CD4-positive, CD25-positive, alpha-beta regulatory T cell (primary cell): ENCODE data around the gene ASB9. TPM values are rescaled to one million over a fixed set of nuclear protein-coding genes. Genes with fewer than 3 reads are reported as not detected.
"Not testable (repeated sequence)": the region's sequence is repeated elsewhere in the genome, so short reads cannot be mapped to it uniquely, and the experiment has no call there.

Source experiments
- ATAC-seq, 2 donors: fragments of 150-1000 bp; cut with Tn5 transposase; one replicate each; pipeline ENCODE4 v1.10.0; 2021; ENCODE audit warnings: low read depth in 2 of 2, moderate number of reproducible peaks in 2 of 2, moderate library complexity in 1 of 2
- DNase-seq, 3 donors: peaks; one replicate each; pipeline versions ENCODE4 v3.0.0 to v3.0.0-alpha.2; 2012 to 2022; ENCODE audit warnings: mixed read lengths in 1 of 3
- H3K27ac ChIP-seq: one replicate; pipeline ENCODE4 v1.7.0; 2013; ENCODE audit warnings: mild to moderate bottlenecking, low read length; ENCODE audit not compliant: insufficient read depth, poor library complexity, severe bottlenecking
- H3K27me3 ChIP-seq: one replicate; pipeline ENCODE4 v1.7.0; 2013; ENCODE audit warnings: low read length; ENCODE audit not compliant: control insufficient read depth, insufficient read depth
- H3K36me3 ChIP-seq: one replicate; pipeline ENCODE4 v1.7.0; 2013; ENCODE audit warnings: mild to moderate bottlenecking, low read length, moderate library complexity; ENCODE audit not compliant: control insufficient read depth, insufficient read depth
- H3K4me1 ChIP-seq: 2 replicates; pipeline ENCODE4 v1.7.0; 2013; ENCODE audit warnings: mild to moderate bottlenecking, low read length; ENCODE audit not compliant: insufficient read depth, control insufficient read depth, poor library complexity, severe bottlenecking
- H3K4me3 ChIP-seq: one replicate; pipeline ENCODE4 v1.7.0; 2013; ENCODE audit warnings: low read depth, mild to moderate bottlenecking, low read length, moderate library complexity
- H3K9me3 ChIP-seq, 2 experiments: 1 replicate in 1 of 2; 2 replicates in 1 of 2; pipeline ENCODE4 v1.7.0; 2013; ENCODE audit warnings: low read length in 2 of 2, mild to moderate bottlenecking in 1 of 2, moderate library complexity in 1 of 2; ENCODE audit not compliant: control insufficient read depth in 2 of 2
- H3K27ac Mint-ChIP-seq, 3 donors: one replicate each; pipeline ENCODE4 v1.8.0; 2020 to 2022; ENCODE audit warnings: mild to moderate bottlenecking in 3 of 3, mixed read lengths in 3 of 3, moderate library complexity in 2 of 3
- H3K27me3 Mint-ChIP-seq: one replicate; pipeline ENCODE4 v1.8.0; 2022; ENCODE audit warnings: mild to moderate bottlenecking, mixed read lengths
- H3K36me3 Mint-ChIP-seq: one replicate; pipeline ENCODE4 v1.8.0; 2020; ENCODE audit warnings: mixed read lengths
- H3K4me1 Mint-ChIP-seq, 4 donors: one replicate each; pipeline ENCODE4 v1.8.0; 2020 to 2022; ENCODE audit warnings: mixed read lengths in 4 of 4, mild to moderate bottlenecking in 1 of 4
- H3K4me3 Mint-ChIP-seq, 4 donors: one replicate each; pipeline ENCODE4 v1.8.0; 2020 to 2022; ENCODE audit warnings: mild to moderate bottlenecking in 4 of 4, mixed read lengths in 4 of 4, moderate library complexity in 3 of 4
- H3K9me3 Mint-ChIP-seq, 7 donors: one replicate each; pipeline ENCODE4 v1.8.0; 2020 to 2022; ENCODE audit warnings: mixed read lengths in 7 of 7, mild to moderate bottlenecking in 3 of 7, moderate library complexity in 2 of 7
- polyA plus RNA-seq, 4 donors: library from polyadenylated mRNA; unstranded; fragments of 300-500 nt; fragmentation: Illumina TruSeq; gene quantifications; one replicate each; pipeline ENCODE4 v1.2.3, GENCODE V29; 2021
- total RNA-seq: library from RNA; stranded (reverse); gene quantifications from one replicate; pipeline ENCODE4 v1.2.3, GENCODE V29; 2022

The ASB9 gene
- total and polyA plus RNA-seq, 5 donors from 2014 or later, result 0.29 to 0.32 TPM; not detected in 3

DNA sequence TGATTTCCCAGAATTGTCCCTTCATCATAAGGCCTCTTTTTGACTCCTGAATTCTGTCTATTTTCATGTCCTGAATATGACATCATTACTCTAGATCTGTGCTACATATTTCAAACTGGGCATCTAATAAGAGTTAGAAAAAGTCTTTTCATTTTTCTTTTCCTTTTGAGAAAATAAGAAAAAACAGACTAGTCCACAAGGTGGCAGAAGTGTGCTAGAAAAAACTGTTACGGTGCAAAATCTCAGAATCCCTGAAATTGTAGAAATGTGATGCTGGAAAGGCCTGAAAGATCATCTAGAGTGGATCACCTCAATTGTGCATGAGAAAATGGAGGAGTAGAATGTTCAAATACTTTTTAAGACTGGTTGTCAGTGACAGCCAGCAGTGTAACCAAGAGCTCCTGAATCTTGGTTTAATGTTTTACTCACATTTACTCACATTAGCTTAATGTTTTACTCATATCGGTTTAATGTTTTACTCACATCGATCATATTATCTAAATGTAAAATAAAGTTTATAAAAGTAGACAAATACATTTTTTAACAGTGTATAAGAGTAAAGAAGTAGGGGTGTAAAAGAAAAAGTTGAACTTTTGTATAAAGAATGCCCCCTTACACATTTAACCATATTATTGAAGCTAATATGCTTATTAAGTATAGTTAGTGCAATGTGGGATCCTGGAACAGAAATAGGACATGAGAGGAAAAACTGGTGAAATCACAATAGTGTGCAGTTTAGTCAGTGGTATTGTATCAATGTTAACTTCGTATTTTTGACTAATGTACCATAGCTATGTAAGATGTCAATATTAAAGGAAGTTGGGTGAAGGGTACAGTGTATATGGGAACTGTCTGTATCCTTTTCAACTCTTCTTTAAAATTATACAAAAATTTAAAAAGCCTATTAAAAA lies 30.3 kb upstream of the ASB9 start:
- H3K36me3 Mint-ChIP-seq, result no peaks in the 10 kb centered on the region
- H3K4me3 ChIP-seq, result no peak overlapping the region
- no peaks in the 10 kb centered on the region for H3K4me1 ChIP-seq
- H3K27ac Mint-ChIP-seq, result no peak overlapping the region
- H3K27me3 Mint-ChIP-seq, result no peaks in the 10 kb centered on the region
- no peaks in the 10 kb centered on the region for H3K4me1 Mint-ChIP-seq
- no peaks in the 10 kb centered on the region for H3K36me3 ChIP-seq
- no peak overlapping the region for H3K27ac ChIP-seq
- no peak for ATAC-seq
- H3K9me3 Mint-ChIP-seq, result no peaks in the 10 kb centered on the region
- peak in 2 of 3 donors; percentile 5 to 18 for DNase-seq
- H3K9me3 ChIP-seq, result no peaks in the 10 kb centered on the region
- no peaks in the 10 kb centered on the region for H3K27me3 ChIP-seq
- no peak overlapping the region for H3K4me3 Mint-ChIP-seq

DNA sequence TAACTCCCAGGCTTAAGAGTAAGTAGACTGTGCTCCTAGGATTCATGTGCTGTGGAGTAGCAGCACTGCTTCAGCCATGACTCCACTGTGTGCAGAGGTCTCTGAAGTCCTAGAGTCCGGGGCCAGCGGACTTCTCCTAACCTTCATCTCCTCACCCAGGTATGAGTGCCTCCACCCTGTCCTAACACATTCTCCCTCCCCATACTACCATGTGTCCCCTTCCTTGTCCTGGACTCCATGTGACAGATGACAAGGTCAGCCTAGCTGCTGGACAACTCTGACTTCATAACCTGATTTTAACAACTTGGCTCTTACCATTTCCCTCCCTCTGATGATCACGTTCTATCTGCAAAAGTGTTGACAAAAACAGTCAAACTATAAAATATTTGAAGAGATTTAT lies 28.9 kb upstream of the ASB9 start:
- DNase-seq, result no peak
- Mint-ChIP-seq H3K9me3 (no peaks in the 10 kb centered on the region), H3K4me1 (no peaks in the 10 kb centered on the region), H3K27ac (no peak overlapping the region), H3K36me3 (no peaks in the 10 kb centered on the region), H3K27me3 (no peaks in the 10 kb centered on the region), H3K4me3 (no peak overlapping the region)
- Histone ChIP-seq H3K4me1 (no peaks in the 10 kb centered on the region), H3K36me3 (no peaks in the 10 kb centered on the region), H3K4me3 (no peak overlapping the region), H3K27me3 (no peaks in the 10 kb centered on the region), H3K27ac (no peak overlapping the region), H3K9me3 (no peaks in the 10 kb centered on the region)
- ATAC-seq, result no peak

DNA sequence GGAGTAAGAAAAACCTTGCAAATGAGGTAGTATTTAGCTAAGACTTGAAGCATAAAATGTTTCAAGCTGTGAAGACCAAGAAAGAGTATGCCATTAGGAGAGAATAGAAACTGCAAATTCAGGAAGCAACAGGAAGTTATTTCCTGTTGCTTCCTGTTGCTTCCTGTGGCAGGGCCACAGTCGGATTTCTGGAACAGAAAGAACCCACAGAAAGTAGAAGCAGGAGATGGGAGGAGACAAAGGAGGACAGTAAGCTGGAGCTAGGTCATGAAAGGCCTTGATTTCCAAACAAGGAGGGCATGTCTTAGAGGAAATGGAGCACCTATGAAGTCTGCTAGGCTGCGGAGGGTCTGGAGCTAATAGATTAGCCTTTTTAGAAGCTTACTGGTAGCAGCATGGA lies 28.3 kb upstream of the ASB9 start:
- H3K36me3 Mint-ChIP-seq, result no peaks in the 10 kb centered on the region
- no peaks in the 10 kb centered on the region for H3K36me3 ChIP-seq
- no peak overlapping the region for H3K4me3 Mint-ChIP-seq

DNA sequence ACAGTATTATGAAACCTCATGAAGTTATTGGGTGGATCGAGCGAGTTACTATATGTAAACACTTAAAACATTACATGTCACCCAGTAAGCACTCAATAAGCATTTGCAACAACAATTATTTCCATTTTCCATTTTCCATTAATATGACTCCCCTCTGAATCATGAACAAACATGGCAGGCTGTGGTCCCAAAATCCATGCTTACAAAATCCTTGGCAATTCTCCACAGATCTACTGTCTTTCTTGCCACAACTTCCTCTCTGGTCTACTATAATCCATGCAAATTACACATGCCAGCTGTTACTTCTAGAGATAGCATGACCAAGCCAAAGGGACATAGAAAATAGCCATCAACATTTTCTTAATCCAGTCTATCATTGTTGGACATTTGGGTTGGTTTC lies 23.6 kb upstream of the ASB9 start:
- Mint-ChIP-seq H3K4me1 (no peaks in the 10 kb centered on the region), H3K9me3 (peaks cover 0 to 2% (median 0%) of the 10 kb centered on the region in 7 donors), H3K27ac (no peak overlapping the region), H3K27me3 (no peaks in the 10 kb centered on the region), H3K4me3 (no peak overlapping the region), H3K36me3 (no peaks in the 10 kb centered on the region)
- Histone ChIP-seq H3K36me3 (no peaks in the 10 kb centered on the region), H3K9me3 (no peaks in the 10 kb centered on the region), H3K4me1 (no peaks in the 10 kb centered on the region), H3K27me3 (no peaks in the 10 kb centered on the region), H3K27ac (no peak overlapping the region), H3K4me3 (no peak overlapping the region)
- no peak for DNase-seq
- ATAC-seq, result no peak

More for the DNA sequence above, 28.3 kb upstream of the ASB9 start:
- H3K4me1 ChIP-seq, result no peaks in the 10 kb centered on the region
- H3K27me3 Mint-ChIP-seq, result no peaks in the 10 kb centered on the region
- H3K9me3 ChIP-seq, result no peaks in the 10 kb centered on the region
- no peaks in the 10 kb centered on the region for H3K4me1 Mint-ChIP-seq
- H3K27ac Mint-ChIP-seq, result no peak overlapping the region
- no peak overlapping the region for H3K27ac ChIP-seq
- peaks cover 0 to 2% (median 0%) of the 10 kb centered on the region in 7 donors for H3K9me3 Mint-ChIP-seq
- DNase-seq (no peak), ATAC-seq (no peak)
- H3K4me3 ChIP-seq, result no peak overlapping the region
- no peaks in the 10 kb centered on the region for H3K27me3 ChIP-seq

DNA sequence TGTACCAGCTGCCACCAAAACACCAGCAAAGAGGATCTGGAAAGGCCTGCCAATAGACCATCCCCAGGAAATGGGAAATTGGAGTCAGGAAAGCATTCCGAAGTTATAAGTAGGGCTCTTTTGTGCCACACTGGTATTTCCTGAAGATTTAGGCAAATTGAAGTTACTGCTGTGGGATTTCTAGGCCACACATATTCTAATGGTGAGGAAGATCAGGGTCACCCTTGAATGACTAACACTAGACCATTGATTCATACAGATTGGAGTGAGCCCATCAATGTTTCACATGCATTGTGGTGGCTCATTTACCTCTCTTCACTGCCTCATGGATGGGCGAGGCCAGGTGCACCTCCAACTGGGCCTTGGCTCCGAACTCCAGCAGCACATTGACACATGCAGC lies 23.0 kb upstream of the ASB9 start:
- Histone ChIP-seq H3K9me3 (no peaks in the 10 kb centered on the region), H3K4me3 (no peak overlapping the region), H3K4me1 (no peaks in the 10 kb centered on the region), H3K27ac (no peak overlapping the region), H3K36me3 (no peaks in the 10 kb centered on the region), H3K27me3 (no peaks in the 10 kb centered on the region)
- no peak overlapping the region for H3K27ac Mint-ChIP-seq
- peaks cover 0 to 2% (median 0%) of the 10 kb centered on the region in 7 donors for H3K9me3 Mint-ChIP-seq
- DNase-seq (no peak), ATAC-seq (no peak)
- no peaks in the 10 kb centered on the region for H3K36me3 Mint-ChIP-seq
- no peaks in the 10 kb centered on the region for H3K27me3 Mint-ChIP-seq
- H3K4me3 Mint-ChIP-seq, result no peak overlapping the region
- no peaks in the 10 kb centered on the region for H3K4me1 Mint-ChIP-seq

DNA sequence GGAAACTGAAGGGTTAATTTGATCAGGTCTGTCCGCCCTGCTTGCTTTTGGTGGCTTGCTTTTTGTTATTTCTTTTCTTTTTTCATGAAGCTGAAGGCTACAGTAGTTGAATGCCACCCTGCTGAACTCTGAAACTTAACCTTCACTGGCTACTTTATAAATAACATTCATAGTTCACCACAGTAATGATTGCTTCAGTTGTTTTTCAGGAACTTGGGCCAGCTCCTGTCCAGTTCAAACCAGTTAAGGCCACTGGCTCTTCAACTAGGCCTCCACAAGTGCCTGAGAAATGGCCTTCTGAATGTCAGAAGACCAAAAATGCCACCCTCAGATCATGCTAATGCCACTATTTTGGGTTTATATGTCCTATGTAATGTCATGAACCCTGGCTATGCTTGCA lies 7.7 kb upstream of the ASB9 start:
- ATAC-seq (no peak), DNase-seq (no peak)
- H3K9me3 ChIP-seq, result no peaks in the 10 kb centered on the region
- no peak overlapping the region for H3K4me3 ChIP-seq
- H3K27ac ChIP-seq, result no peak overlapping the region
- Mint-ChIP-seq H3K27ac (no peak overlapping the region), H3K36me3 (no peaks in the 10 kb centered on the region), H3K9me3 (peaks cover 0 to 2% (median 0%) of the 10 kb centered on the region in 7 donors), H3K4me3 (no peak overlapping the region), H3K4me1 (no peaks in the 10 kb centered on the region), H3K27me3 (no peaks in the 10 kb centered on the region)
- no peaks in the 10 kb centered on the region for H3K36me3 ChIP-seq
- no peaks in the 10 kb centered on the region for H3K27me3 ChIP-seq
- no peaks in the 10 kb centered on the region for H3K4me1 ChIP-seq

DNA sequence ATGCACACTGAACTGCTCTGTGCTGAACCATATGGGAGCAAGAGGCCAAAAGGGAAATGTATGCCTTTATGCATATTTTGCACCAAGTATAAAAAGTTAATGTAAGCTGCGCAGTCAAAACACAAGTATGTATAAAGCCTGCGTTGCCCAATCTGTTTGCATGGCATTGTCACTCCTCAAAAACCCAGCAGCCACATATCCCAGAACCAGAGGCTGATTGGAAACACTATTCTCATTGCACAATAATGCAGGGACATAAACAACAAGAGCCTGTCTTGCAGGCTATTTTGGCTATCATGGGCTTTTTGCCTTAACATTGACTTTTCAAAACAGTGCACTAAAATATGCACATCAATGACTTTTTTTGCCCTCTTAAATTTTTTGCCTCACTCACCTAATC lies 5.1 kb upstream of the ASB9 start:
- no peak for ATAC-seq
- Histone ChIP-seq H3K4me3 (no peak overlapping the region), H3K4me1 (no peaks in the 10 kb centered on the region), H3K27ac (no peak overlapping the region), H3K36me3 (no peaks in the 10 kb centered on the region), H3K27me3 (no peaks in the 10 kb centered on the region), H3K9me3 (no peaks in the 10 kb centered on the region)
- no peak for DNase-seq
- Mint-ChIP-seq H3K27ac (no peak overlapping the region), H3K4me1 (peaks cover 0 to 2% (median 0%) of the 10 kb centered on the region in 4 donors), H3K27me3 (no peaks in the 10 kb centered on the region), H3K9me3 (no peaks in the 10 kb centered on the region), H3K4me3 (no peak overlapping the region), H3K36me3 (no peaks in the 10 kb centered on the region)

DNA sequence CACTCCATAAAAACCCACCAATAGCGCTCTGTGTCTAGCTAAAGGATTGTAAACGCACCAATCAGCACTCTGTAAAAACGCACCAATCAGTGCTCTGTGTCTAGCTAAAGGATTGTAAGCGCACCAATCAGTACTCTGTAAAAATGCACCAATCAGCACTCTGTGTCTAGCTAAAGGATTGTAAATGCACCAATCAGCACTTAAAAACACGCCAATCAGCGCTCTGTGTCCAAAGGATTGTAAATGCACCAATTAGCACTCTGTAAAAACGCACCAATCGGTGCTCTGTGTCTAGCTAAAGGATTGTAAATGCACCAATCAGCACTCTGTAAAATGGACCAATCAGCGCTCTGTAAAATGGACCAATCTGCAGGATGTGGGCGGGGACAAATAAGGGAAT lies 3.4 kb upstream of the ASB9 start:
- not testable (repeated sequence) for H3K9me3 ChIP-seq, H3K27me3 Mint-ChIP-seq, H3K36me3 ChIP-seq, H3K27me3 ChIP-seq, H3K9me3 Mint-ChIP-seq, ATAC-seq, H3K27ac Mint-ChIP-seq, H3K4me3 Mint-ChIP-seq, H3K4me1 Mint-ChIP-seq, H3K36me3 Mint-ChIP-seq, H3K27ac ChIP-seq, H3K4me3 ChIP-seq, H3K4me1 ChIP-seq
- DNase-seq, result peak in 1 of 3 donors; percentile 1
